GM18867 (cell line): ENCODE results near the gene RRM2.

ENCODE experiments used
- ATAC-seq: cut with Tn5 transposase; IDR thresholded peaks from one replicate; pipeline ENCODE4 v1.9.1; 2021; ENCODE audit warnings: mild to moderate bottlenecking, moderate library complexity; ENCODE audit not compliant: unreplicated experiment

The RRM2 gene

DNA sequence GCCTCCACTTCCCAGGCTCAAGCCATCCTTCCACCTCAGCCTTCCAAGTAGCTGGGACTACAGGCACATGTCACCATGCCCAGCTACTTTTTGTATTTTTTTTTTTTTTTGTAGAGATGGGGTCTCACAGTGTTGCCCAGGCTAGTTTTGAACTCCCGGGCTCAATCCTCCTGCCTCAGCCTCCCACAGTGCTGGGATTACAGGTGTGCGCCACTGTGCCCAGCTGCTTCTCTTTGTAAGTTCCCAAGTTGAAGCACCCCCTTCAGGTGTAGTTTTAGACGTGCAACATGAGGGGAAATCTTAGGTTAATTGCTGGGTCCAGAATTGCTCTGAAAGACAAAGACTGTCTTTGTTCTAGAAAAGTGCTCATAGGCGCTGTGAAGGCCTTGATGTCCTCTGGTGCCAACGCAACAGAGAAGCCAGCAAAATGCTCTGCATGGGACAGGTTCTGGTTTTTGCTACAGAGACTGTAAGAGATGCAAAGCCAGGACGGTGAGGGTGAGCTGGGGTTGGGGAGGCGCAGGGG lies 46.6 kb downstream of the RRM2 start:
- ATAC-seq, result no peak

- ATAC-seq, result no peak
Observed at GRCh38 chr2:10169581-10169980, 47.0 kb downstream of the RRM2 start.

DNA sequence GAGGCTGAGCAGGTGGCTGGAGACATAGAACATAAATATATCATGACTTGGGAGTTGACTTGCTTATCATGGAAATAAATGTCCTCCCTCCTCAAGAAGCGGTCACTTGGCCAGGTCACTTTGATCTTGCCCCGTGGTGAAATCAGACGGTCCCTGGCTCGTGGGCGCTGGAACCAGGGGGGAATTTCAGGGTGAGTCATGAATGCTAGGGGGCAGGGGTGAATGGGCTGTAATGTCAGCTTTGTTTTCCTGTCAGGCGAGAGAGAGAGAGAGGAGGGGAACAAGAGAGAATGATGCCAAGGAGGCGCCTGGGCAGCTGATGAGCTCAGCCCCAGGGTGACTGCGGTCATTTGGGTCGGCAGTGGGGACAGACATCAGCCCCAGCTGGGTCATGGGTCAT lies 47.7 kb downstream of the RRM2 start:
- no peak for ATAC-seq

- ATAC-seq, result no peak
Observed at GRCh38 chr2:10171006-10171800, 48.7 kb downstream of the RRM2 start.

DNA sequence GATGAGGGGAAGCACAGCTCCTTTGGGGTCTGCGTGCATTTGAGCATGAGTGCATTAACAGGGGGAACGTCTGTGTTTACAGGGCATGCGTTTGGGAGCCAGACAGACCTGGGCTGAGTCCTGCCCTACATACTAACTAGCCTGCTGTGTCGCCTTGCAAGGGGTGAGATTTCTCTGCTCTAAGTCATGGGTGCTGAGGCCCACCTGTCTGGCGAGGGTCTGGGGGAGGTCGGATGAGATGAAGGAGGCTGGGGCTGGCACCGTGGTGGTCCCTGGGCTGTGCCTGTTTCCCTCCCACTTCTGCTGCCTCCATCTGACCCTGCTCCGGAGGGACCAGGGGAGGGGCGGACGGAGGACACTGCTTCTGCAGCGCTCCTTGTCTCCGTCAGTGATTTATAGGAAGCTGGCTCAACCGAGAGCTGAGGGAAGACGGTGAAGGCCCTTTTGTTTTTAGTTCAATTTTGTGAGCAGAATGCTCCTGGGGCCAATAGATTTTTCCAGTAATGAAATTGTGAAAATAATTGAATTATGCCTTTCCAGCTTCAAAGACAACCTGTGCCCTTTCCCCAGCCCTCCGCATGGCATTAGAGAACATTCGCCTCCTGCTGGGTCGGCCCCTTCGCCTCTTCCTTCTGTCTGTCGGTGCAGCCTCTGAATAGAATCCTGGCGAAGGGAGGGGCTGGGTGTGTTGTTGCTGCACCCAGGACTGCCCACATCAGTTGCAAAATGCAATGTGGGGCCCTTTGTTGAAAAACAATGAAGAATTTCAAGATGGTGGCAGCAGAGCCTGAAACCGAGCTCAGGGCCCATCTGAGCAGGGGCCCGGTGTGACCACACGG lies 49.7 kb downstream of the RRM2 start:
- ATAC-seq, result no peak

DNA sequence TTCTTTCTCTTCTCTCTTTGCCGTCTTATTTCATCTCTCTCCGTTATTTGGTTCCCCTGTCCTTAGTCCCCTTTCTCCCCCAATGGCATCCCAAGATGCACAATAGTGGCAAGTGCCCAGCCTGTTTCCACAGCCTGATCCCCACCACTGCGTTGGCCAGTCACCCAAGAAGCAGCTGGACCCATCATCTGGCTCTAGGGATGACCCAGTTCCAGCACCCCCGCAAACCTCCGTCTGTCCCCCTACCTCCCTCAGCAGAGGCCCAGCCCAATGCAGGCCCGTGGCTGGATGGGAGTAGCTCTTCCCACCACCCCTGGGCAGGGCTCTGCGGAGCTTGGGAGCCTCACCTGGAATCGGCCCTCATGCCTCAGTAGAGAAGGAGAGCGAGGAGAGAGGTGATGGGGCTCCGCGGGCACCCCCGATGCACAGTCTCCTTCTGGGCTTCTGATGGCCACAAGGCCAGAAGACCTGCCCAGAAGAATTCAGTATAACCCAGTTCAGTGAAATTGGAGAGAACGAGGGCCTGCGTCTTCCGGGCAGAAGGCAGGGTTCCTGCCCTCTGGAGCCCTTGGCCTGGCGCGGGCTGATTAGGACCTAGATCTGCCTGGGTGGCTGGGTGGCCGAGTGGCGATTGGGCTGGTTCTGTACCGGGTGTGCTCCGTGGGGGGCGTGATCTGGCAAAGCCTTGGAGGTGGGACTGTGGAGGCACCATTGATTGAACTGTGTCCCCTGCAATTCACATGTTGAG lies 50.9 kb downstream of the RRM2 start:
- no peak for ATAC-seq

DNA sequence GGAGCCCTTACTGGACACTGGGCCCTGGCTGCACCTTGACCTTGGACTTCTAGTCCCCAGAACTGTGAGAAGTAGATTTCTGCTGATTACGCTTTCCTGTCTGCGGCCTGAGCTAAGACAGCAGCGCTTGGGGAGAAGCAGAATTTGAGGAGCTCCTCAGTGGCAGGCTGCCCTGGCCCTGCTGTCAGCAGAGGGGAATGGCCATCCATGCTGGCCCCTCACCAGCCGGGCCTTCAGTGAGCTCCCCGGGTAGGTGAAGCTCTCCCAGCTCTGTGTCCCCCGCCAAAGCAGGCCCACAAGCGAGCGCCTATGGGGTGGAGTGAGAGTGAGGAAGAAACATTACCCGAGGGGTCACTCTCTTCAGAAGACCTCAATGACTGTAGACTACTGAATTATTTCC lies 51.6 kb downstream of the RRM2 start:
- ATAC-seq, result no peak

DNA sequence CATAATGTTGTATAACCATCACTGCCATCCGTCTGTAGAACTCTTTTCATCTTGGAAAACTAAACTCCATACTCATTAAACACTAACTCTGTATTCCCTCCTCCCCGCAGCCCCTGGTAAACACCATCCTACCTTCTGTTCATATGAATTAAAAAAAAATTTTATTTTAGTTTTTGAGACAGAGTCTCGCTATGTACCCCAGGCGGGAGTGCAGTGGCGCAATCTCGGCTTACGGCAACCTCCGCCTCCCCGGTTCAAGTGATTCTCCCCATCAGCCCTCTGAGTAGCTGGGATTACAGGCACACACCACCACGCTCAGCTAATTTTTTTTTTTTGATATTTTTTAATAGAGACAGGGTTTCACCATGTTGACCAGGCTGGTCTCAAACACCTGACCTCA lies 52.9 kb downstream of the RRM2 start:
- no peak for ATAC-seq

DNA sequence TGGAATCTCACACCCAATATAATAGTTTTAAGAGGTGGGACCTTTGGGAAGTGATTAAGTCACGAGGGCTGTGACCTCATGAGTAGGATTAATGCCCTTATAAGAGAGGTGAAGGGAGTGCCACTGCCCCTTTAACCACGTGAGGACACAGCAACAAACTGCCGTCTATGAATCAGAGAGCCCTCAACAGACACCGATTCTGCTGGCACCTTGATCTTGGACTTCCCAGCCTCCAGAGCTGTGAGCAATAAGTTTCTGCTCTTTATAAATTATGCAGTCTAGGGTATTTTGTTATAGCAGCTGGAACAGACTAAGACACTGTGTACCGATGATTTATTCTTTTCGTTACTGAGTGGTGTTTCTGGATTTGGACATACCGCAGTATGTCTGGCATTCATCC lies 56.2 kb downstream of the RRM2 start:
- no peak for ATAC-seq

GRCh38 chr2:10179422-10179821 lies 56.9 kb downstream of the RRM2 start:
- ATAC-seq, result no peak

DNA sequence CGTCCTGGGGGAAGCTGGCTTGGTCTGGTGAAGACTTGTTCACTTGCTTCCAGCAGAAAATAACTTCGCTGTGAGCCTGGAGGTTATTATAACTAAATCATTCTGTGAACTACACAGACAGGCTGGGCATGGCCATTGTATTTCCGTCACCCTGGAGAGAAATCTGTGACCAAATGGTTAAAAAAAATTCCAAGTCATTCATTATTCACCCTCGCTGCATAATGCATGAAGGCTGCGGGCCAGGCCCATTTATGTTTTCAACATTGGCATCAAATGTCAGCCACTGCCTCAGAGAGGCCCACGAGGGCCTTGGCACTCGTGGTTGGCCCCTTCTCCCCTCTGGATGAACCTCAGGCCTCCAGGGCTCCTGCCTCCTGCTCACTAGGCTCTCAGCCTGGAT lies 57.7 kb downstream of the RRM2 start:
- no peak for ATAC-seq
